ENCODE measurements around the gene HSD17B13.

DNA sequence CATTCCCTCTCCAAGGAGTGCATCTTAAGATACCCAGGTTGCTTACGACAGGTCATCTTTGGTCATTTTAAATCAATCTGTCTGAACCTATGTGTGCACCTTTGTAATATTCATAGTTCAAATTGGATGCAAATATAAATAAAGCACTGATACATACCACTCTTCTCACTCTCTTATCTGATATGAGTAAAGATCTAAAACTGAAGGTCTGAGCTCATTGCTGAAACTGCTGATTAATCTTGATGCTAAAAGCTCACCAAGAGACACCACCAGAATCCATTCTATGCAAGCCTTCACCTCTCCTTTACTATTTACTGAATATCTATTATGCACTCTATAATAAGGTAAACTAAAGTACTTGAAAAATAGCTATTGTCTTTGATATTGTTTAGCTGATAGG lies 16.6 kb downstream of the HSD17B13 start:
- TF ChIP-seq SNAI2 (CRISPR knock-in tag; IDR thresholded peaks at IDR 0.05) (no peak), OSR1 (CRISPR knock-in tag; IDR thresholded peaks at IDR 0.05) (no peak), ZFP30 (CRISPR knock-in tag; IDR thresholded peaks at IDR 0.05) (no peak), TCF4 (CRISPR knock-in tag; IDR thresholded peaks at IDR 0.05; ENCODE audit: borderline replicate concordance) (no peak), ZFP3 (CRISPR knock-in tag; IDR thresholded peaks at IDR 0.05) (no peak), ZNF8 (CRISPR knock-in tag; IDR thresholded peaks at IDR 0.05) (no peak), ESRRG (CRISPR knock-in tag; IDR thresholded peaks at IDR 0.05) (no peak), RARB (CRISPR knock-in tag; IDR thresholded peaks at IDR 0.05) (no peak)
- TF ChIP-seq, protein P1, sequence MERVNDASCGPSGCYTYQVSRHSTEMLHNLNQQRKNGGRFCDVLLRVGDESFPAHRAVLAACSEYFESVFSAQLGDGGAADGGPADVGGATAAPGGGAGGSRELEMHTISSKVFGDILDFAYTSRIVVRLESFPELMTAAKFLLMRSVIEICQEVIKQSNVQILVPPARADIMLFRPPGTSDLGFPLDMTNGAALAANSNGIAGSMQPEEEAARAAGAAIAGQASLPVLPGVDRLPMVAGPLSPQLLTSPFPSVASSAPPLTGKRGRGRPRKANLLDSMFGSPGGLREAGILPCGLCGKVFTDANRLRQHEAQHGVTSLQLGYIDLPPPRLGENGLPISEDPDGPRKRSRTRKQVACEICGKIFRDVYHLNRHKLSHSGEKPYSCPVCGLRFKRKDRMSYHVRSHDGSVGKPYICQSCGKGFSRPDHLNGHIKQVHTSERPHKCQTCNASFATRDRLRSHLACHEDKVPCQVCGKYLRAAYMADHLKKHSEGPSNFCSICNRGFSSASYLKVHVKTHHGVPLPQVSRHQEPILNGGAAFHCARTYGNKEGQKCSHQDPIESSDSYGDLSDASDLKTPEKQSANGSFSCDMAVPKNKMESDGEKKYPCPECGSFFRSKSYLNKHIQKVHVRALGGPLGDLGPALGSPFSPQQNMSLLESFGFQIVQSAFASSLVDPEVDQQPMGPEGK (CRISPR knock-in tag; IDR thresholded peaks at IDR 0.05; ENCODE audit: borderline replicate concordance) = no peak
- TF ChIP-seq, protein P2, sequence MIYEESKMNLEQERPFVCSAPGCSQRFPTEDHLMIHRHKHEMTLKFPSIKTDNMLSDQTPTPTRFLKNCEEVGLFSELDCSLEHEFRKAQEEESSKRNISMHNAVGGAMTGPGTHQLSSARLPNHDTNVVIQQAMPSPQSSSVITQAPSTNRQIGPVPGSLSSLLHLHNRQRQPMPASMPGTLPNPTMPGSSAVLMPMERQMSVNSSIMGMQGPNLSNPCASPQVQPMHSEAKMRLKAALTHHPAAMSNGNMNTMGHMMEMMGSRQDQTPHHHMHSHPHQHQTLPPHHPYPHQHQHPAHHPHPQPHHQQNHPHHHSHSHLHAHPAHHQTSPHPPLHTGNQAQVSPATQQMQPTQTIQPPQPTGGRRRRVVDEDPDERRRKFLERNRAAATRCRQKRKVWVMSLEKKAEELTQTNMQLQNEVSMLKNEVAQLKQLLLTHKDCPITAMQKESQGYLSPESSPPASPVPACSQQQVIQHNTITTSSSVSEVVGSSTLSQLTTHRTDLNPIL (CRISPR knock-in tag; IDR thresholded peaks at IDR 0.05; ENCODE audit: low read depth) = no peak
